Measurements from ENCODE around the gene COBL. TPM values are rescaled to one million over a fixed set of nuclear protein-coding genes. Genes with fewer than 3 reads are reported as not detected.

COBL gene
- total and polyA plus RNA-seq, 9 of the 15 experiments (the other 6 are each of a cell fraction or from before 2014, with no cell fraction given), result 0.01 to 2.4 (median 0.09) TPM; not detected in 3

DNA sequence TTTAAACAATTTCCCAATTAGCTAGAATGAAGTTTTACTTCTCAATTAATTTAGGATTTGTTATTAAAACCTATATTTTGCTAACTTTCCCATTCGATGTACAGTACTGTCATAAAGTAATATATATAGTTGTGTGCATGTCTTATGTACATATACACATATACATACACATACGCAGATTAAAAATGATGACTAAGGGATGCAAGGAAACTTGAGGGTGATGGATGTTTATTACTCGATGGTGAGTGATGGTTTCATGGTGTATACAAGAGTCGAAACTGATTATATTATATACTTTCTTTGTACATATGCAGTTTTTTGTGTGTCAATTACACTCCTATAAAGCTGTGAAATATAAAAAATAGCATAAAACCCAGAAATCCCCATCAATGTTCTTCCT lies 248.2 kb downstream of the COBL start:
- ATAC-seq (no peak), FAIRE-seq (no peak), DNase-seq (ENCODE audit: extremely low read depth in 1 of 4, low spot score in 3 of 4) (no peak)
- H3K4me2 ChIP-seq (ENCODE audit: insufficient read depth, low read length), result no peak overlapping the region
- POLR2A ChIA-PET, result no interaction called here
- in situ Hi-C loops (cut with MboI), result no loop called here
- H3K27ac ChIP-seq (ENCODE audit: extremely low read depth, low read depth, low read length), result no peak overlapping the region
- H3K4me3 ChIP-seq, result no peak overlapping the region
- no TSS peak for BruUV-seq (replicated peaks)
- 0% methylated on average over 4 of the region's 4 CpGs for WGBS (ENCODE audit: insufficient coverage, low coverage, missing lambda C conversion rate)
- no peaks in the 10 kb centered on the region for H4K20me1 ChIP-seq (replicated peaks; ENCODE audit: control insufficient read depth, insufficient read depth, low read length)
- CTCF ChIA-PET (ENCODE audit: low intra/inter-chr PET ratio), result interaction anchor here (0.6 to 1.4 kb wide), 3 partner anchors 454 to 600 kb away, joined by 3 to 9 read pairs (median 4); no protein-coding TSS in a partner anchor
- H3K9ac ChIP-seq (ENCODE audit: insufficient read depth in 1 of 2, low read depth in 2 of 2, low read length in 2 of 2), result no peak overlapping the region
- H2AFZ ChIP-seq (ENCODE audit: low read depth, low read length), result no peak overlapping the region
- no peaks in the 10 kb centered on the region for H3K4me1 ChIP-seq (replicated peaks in 1 of 2; ENCODE audit: control insufficient read depth in 2 of 2, insufficient read depth in 2 of 2, low read length in 2 of 2)
- H3K27me3 ChIP-seq (ENCODE audit: control insufficient read depth in 2 of 2, insufficient read depth in 2 of 2, low read length in 2 of 2), result peaks cover 0 to 18% of the 10 kb centered on the region in 2 experiments; a peak in 3 of 5 replicates
- H3K9me3 ChIP-seq (replicated peaks; ENCODE audit: control insufficient read depth, insufficient read depth, low read depth, low read length), result no peaks in the 10 kb centered on the region
- TF ChIP-seq ZNF316 (IDR thresholded peaks at IDR 0.05) (0 out of 2 replicates have a peak, but pooled peaks have one; percentile 13), SAFB2 (IDR thresholded peaks at IDR 0.05; ENCODE audit: borderline replicate concordance, low read depth, low read length, severe bottlenecking) (no peak), IRF2 (CRISPR knock-in tag; IDR thresholded peaks at IDR 0.05) (no peak), C11orf30 (IDR thresholded peaks at IDR 0.05; ENCODE audit: low read depth) (peak; percentile 16; the same call in 1 of the 2 replicates)
- TF ChIP-seq, protein P1, sequence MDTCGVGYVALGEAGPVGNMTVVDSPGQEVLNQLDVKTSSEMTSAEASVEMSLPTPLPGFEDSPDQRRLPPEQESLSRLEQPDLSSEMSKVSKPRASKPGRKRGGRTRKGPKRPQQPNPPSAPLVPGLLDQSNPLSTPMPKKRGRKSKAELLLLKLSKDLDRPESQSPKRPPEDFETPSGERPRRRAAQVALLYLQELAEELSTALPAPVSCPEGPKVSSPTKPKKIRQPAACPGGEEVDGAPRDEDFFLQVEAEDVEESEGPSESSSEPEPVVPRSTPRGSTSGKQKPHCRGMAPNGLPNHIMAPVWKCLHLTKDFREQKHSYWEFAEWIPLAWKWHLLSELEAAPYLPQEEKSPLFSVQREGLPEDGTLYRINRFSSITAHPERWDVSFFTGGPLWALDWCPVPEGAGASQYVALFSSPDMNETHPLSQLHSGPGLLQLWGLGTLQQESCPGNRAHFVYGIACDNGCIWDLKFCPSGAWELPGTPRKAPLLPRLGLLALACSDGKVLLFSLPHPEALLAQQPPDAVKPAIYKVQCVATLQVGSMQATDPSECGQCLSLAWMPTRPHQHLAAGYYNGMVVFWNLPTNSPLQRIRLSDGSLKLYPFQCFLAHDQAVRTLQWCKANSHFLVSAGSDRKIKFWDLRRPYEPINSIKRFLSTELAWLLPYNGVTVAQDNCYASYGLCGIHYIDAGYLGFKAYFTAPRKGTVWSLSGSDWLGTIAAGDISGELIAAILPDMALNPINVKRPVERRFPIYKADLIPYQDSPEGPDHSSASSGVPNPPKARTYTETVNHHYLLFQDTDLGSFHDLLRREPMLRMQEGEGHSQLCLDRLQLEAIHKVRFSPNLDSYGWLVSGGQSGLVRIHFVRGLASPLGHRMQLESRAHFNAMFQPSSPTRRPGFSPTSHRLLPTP (IDR thresholded peaks at IDR 0.05; ENCODE audit: borderline replicate concordance, extremely low read depth, insufficient read length), result no peak
- intact Hi-C loops (cut with micrococcal nuclease), result no loop called here
- H3K79me2 ChIP-seq (ENCODE audit: control insufficient read depth, insufficient read depth, low read length), result no peaks in the 10 kb centered on the region
- no peaks in the 10 kb centered on the region for H3K9me1 ChIP-seq (ENCODE audit: control insufficient read depth, insufficient read depth, low read length)
- H3K36me3 ChIP-seq (ENCODE audit: control insufficient read depth, insufficient read depth, low read length), result no peaks in the 10 kb centered on the region
